ENCODE measurements around the gene TMEM53.

Gene TMEM53

GRCh38 chr1:44677201-44677766, 3.0 kb upstream of the TMEM53 start:
- no peak overlapping the region; the same call in 1 of the 2 replicates for H2AFZ ChIP-seq (ENCODE audit: low read depth)
- H3K27ac ChIP-seq, result no peak overlapping the region
- H4K20me1 ChIP-seq (ENCODE audit: insufficient read depth), result no peaks in the 10 kb centered on the region
- H3K36me3 ChIP-seq (ENCODE audit: insufficient read depth), result no peaks in the 10 kb centered on the region
- TF ChIP-seq, protein P1, sequence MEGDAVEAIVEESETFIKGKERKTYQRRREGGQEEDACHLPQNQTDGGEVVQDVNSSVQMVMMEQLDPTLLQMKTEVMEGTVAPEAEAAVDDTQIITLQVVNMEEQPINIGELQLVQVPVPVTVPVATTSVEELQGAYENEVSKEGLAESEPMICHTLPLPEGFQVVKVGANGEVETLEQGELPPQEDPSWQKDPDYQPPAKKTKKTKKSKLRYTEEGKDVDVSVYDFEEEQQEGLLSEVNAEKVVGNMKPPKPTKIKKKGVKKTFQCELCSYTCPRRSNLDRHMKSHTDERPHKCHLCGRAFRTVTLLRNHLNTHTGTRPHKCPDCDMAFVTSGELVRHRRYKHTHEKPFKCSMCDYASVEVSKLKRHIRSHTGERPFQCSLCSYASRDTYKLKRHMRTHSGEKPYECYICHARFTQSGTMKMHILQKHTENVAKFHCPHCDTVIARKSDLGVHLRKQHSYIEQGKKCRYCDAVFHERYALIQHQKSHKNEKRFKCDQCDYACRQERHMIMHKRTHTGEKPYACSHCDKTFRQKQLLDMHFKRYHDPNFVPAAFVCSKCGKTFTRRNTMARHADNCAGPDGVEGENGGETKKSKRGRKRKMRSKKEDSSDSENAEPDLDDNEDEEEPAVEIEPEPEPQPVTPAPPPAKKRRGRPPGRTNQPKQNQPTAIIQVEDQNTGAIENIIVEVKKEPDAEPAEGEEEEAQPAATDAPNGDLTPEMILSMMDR (conservative IDR thresholded peaks at IDR 0.05; ENCODE audit: low read depth, low read length), result peak; percentile 74
- H3K4me1 ChIP-seq (ENCODE audit: low read depth, poor library complexity, severe bottlenecking), result peaks cover 27% of the 10 kb centered on the region
- no peak overlapping the region for H3K4me3 ChIP-seq (IDR thresholded peaks at IDR 0.05; ENCODE audit: insufficient read depth, low read depth, low read length)
- no peaks in the 10 kb centered on the region for H3K27me3 ChIP-seq (ENCODE audit: insufficient read depth, low read depth)
- no peaks in the 10 kb centered on the region for H3K79me2 ChIP-seq (ENCODE audit: insufficient read depth, low read depth)
- no peak overlapping the region for H3K9ac ChIP-seq
- H3K4me2 ChIP-seq, result no peak overlapping the region

- Histone ChIP-seq H3K9ac (no peak overlapping the region), H3K27me3 (ENCODE audit: insufficient read depth, low read depth) (no peaks in the 10 kb centered on the region), H3K79me2 (ENCODE audit: insufficient read depth, low read depth) (no peaks in the 10 kb centered on the region), H3K4me1 (ENCODE audit: low read depth, poor library complexity, severe bottlenecking) (peaks cover 33% of the 10 kb centered on the region), H3K36me3 (ENCODE audit: insufficient read depth) (no peaks in the 10 kb centered on the region), H4K20me1 (ENCODE audit: insufficient read depth) (no peaks in the 10 kb centered on the region), H2AFZ (ENCODE audit: low read depth) (peak overlapping the region; percentile 12; the same call in 1 of the 2 replicates), H3K27ac (no peak overlapping the region), H3K4me3 (IDR thresholded peaks at IDR 0.05; ENCODE audit: insufficient read depth, low read depth, low read length) (no peak overlapping the region), H3K4me2 (no peak overlapping the region)
- TF ChIP-seq, protein P1 (conservative IDR thresholded peaks at IDR 0.05; ENCODE audit: low read depth, low read length), result no peak
These were observed 2.4 kb upstream of the TMEM53 start for GRCh38 chr1:44676484-44677200.

- TF ChIP-seq, protein P1 (conservative IDR thresholded peaks at IDR 0.05; ENCODE audit: low read depth, low read length), result no peak
- Histone ChIP-seq H3K27ac (no peak overlapping the region), H3K4me1 (ENCODE audit: low read depth, poor library complexity, severe bottlenecking) (peaks cover 43% of the 10 kb centered on the region), H3K4me2 (peak overlapping the region; percentile 7; the same call in 1 of the 2 replicates), H3K9ac (no peak overlapping the region), H3K4me3 (IDR thresholded peaks at IDR 0.05; ENCODE audit: insufficient read depth, low read depth, low read length) (no peak overlapping the region), H3K36me3 (ENCODE audit: insufficient read depth) (no peaks in the 10 kb centered on the region), H4K20me1 (ENCODE audit: insufficient read depth) (no peaks in the 10 kb centered on the region), H3K79me2 (ENCODE audit: insufficient read depth, low read depth) (no peaks in the 10 kb centered on the region), H3K27me3 (ENCODE audit: insufficient read depth, low read depth) (no peaks in the 10 kb centered on the region), H2AFZ (ENCODE audit: low read depth) (peak overlapping the region; percentile 80)
These were observed 905 bp upstream of the TMEM53 start for GRCh38 chr1:44675186-44675585.

- Histone ChIP-seq H3K4me2 (peak overlapping the region; percentile 82), H3K27ac (no peak overlapping the region), H3K79me2 (ENCODE audit: insufficient read depth, low read depth) (no peaks in the 10 kb centered on the region), H3K27me3 (ENCODE audit: insufficient read depth, low read depth) (no peaks in the 10 kb centered on the region), H3K4me3 (IDR thresholded peaks at IDR 0.05; ENCODE audit: insufficient read depth, low read depth, low read length) (peak overlapping the region; percentile 84), H3K36me3 (ENCODE audit: insufficient read depth) (no peaks in the 10 kb centered on the region), H2AFZ (ENCODE audit: low read depth) (peak overlapping the region; percentile 80), H3K9ac (peak overlapping the region; percentile 70; the same call in 1 of the 2 replicates), H4K20me1 (ENCODE audit: insufficient read depth) (no peaks in the 10 kb centered on the region), H3K4me1 (ENCODE audit: low read depth, poor library complexity, severe bottlenecking) (peaks cover 43% of the 10 kb centered on the region)
- TF ChIP-seq, protein P1 (conservative IDR thresholded peaks at IDR 0.05; ENCODE audit: low read depth, low read length), result no peak
These were observed 587 bp downstream of the TMEM53 start for GRCh38 chr1:44673675-44674112.

Data from KMS-11 (cell line).